Keratinocyte (primary cell): ENCODE measurements around the gene ECHDC1. TPM values are rescaled to one million over a fixed set of nuclear protein-coding genes. Genes with fewer than 3 reads are reported as not detected.

Source experiments
- DNase-seq: peaks from one replicate; pipeline ENCODE4 v3.0.0-alpha.2; 2011; ENCODE audit warnings: low read depth, missing footprints, low spot score
- FAIRE-seq: peaks from 2 replicates; lab custom pipeline; 2011; peaks lifted over from hg19 to GRCh38; lab: Jason Lieb, UNC
- H2AFZ ChIP-seq: 2 replicates; pipeline ENCODE4 v1.6.0; 2012; ENCODE audit warnings: low read length, control low read depth, inconsistent platforms; ENCODE audit not compliant: control insufficient read depth
- H3K27ac ChIP-seq: 2 replicates; pipeline ENCODE4 v1.5.1; 2011; ENCODE audit warnings: low read length; ENCODE audit not compliant: control insufficient read depth, insufficient read depth
- H3K27me3 ChIP-seq: 3 replicates; pipeline ENCODE4 v1.6.0; 2011; ENCODE audit warnings: low read length; ENCODE audit not compliant: control insufficient read depth, insufficient read depth; ENCODE audit errors: extremely low read depth
- H3K36me3 ChIP-seq, 2 experiments: 2 replicates in 1 of 2; 3 replicates in 1 of 2; pipeline ENCODE4 v1.5.1; 2011; ENCODE audit warnings: low read length in 2 of 2, mild to moderate bottlenecking in 1 of 2; ENCODE audit not compliant: control insufficient read depth in 2 of 2, insufficient read depth in 2 of 2; ENCODE audit errors: extremely low read depth in 1 of 2
- H3K4me1 ChIP-seq: 3 replicates; pipeline ENCODE4 v1.5.1; 2011; ENCODE audit warnings: low read length; ENCODE audit not compliant: control insufficient read depth, insufficient read depth; ENCODE audit errors: extremely low read depth
- H3K4me2 ChIP-seq: 3 replicates; pipeline ENCODE4 v1.6.0; 2011; ENCODE audit warnings: low read depth, low read length; ENCODE audit not compliant: control insufficient read depth, insufficient read depth; ENCODE audit errors: extremely low read depth
- H3K4me3 ChIP-seq, 3 experiments: fragments of 200-600 bp in 1 of 3; sonication (generic) in 1 of 3; 2 replicates in 2 of 3; 3 replicates in 1 of 3; pipeline ENCODE4 v1.5.1; 2011 to 2016; ENCODE audit warnings: low read length in 3 of 3, mild to moderate bottlenecking in 3 of 3, control low read depth in 2 of 3, inconsistent platforms in 1 of 3, low read depth in 1 of 3, mixed read lengths in 1 of 3, mixed run types in 1 of 3, moderate library complexity in 1 of 3; ENCODE audit not compliant: control insufficient read depth in 2 of 3, insufficient read depth in 2 of 3; ENCODE audit errors: extremely low read depth in 1 of 3
- H3K79me2 ChIP-seq: 2 replicates; pipeline ENCODE4 v1.6.0; 2012; ENCODE audit warnings: low read length; ENCODE audit not compliant: control insufficient read depth, insufficient read depth
- H3K9ac ChIP-seq: 3 replicates; pipeline ENCODE4 v1.6.0; 2011; ENCODE audit warnings: low read length; ENCODE audit not compliant: control insufficient read depth, insufficient read depth; ENCODE audit errors: extremely low read depth
- H3K9me1 ChIP-seq: 3 replicates; pipeline ENCODE4 v1.6.0; 2011; ENCODE audit warnings: low read length; ENCODE audit not compliant: control insufficient read depth, insufficient read depth; ENCODE audit errors: extremely low read depth
- H3K9me3 ChIP-seq: 2 replicates; pipeline ENCODE4 v1.5.1; 2012; ENCODE audit warnings: low read depth, low read length; ENCODE audit not compliant: control insufficient read depth
- H4K20me1 ChIP-seq: 3 replicates; pipeline ENCODE4 v1.6.0; 2011; ENCODE audit warnings: low read length; ENCODE audit not compliant: control insufficient read depth, insufficient read depth; ENCODE audit errors: extremely low read depth
- CTCF ChIP-seq, 3 experiments: IDR thresholded peaks in 1 of 3; conservative IDR thresholded peaks in 1 of 3; optimal IDR thresholded peaks in 1 of 3; 2 replicates in 2 of 3; 3 replicates in 1 of 3; pipeline versions ENCODE3 to v1.5.1; 2011; ENCODE audit warnings: low read length in 3 of 3, mild to moderate bottlenecking in 3 of 3, moderate library complexity in 2 of 3, control low read depth in 1 of 3, inconsistent platforms in 1 of 3; ENCODE audit not compliant: insufficient read depth in 2 of 3; ENCODE audit errors: extremely low read depth in 1 of 3
- EZH2 ChIP-seq: IDR thresholded peaks from one replicate; pipeline ENCODE4 v1.6.1; 2012; ENCODE audit warnings: inconsistent platforms, mild to moderate bottlenecking, low read length, moderate library complexity
- dilution Hi-C: fragments of 300-500 bp; cut with MboI; formaldehyde crosslinking; loops from one replicate; pipeline ENCODE4 v1.7.0; 2020; ENCODE audit warnings: low sequenced_read_pairs; ENCODE audit not compliant: extremely low pct_ligation_motif_present
- polyA plus RNA-seq, 5 experiments: library from polyadenylated mRNA; depleted of rRNA in 3 of 5; stranded (reverse) in 3 of 5; stranded (forward) in 1 of 5; unstranded in 1 of 5; fragments of >200 nt; gene quantifications; 1 replicate in 1 of 5; 2 replicates in 3 of 5; 3 replicates in 1 of 5; pipeline versions ENCODE4 v1.2.1 to v1.2.3, GENCODE V29; 2011 to 2012; ENCODE audit warnings: missing spikeins in 2 of 5, low read depth in 1 of 5, low replicate concordance in 1 of 5

ECHDC1 gene
- polyA plus RNA-seq, 1 donor (not counting 4 experiments of a cell fraction or from before 2014, with no cell fraction given) = 56.9 TPM

GRCh38 chr6:127299522-127300240 lies 43.7 kb downstream of the ECHDC1 start:
- Histone ChIP-seq H3K4me1 (peaks cover 9% of the 10 kb centered on the region), H3K79me2 (peaks cover 2% of the 10 kb centered on the region), H3K9me3 (no peaks in the 10 kb centered on the region), H3K4me2 (no peak overlapping the region), H3K9me1 (no peaks in the 10 kb centered on the region), H3K9ac (no peak overlapping the region), H3K36me3 (no peaks in the 10 kb centered on the region), H3K27ac (no peak overlapping the region), H3K27me3 (no peaks in the 10 kb centered on the region), H4K20me1 (no peaks in the 10 kb centered on the region), H3K4me3 (no peak overlapping the region), H2AFZ (no peak overlapping the region)
- TF ChIP-seq CTCF (optimal IDR thresholded peaks at IDR 0.05 in 1 of 3, IDR thresholded peaks at IDR 0.05 in 1 of 3, conservative IDR thresholded peaks at IDR 0.05 in 1 of 3; ENCODE audit: extremely low read depth in 1 of 3, insufficient read depth in 2 of 3, low read length in 3 of 3) = no peak
- dilution Hi-C loops = no loop called here
- no peak for DNase-seq
- no peak for FAIRE-seq

GRCh38 chr6:127298475-127298874 lies 44.9 kb downstream of the ECHDC1 start:
- no peak overlapping the region for H3K27ac ChIP-seq
- no peak overlapping the region for H3K4me2 ChIP-seq

More at GRCh38 chr6:127298475-127298874, 44.9 kb downstream of the ECHDC1 start:
- H3K36me3 ChIP-seq = no peaks in the 10 kb centered on the region
- H3K9ac ChIP-seq = no peak overlapping the region
- no peaks in the 10 kb centered on the region for H3K9me3 ChIP-seq
- H4K20me1 ChIP-seq = no peaks in the 10 kb centered on the region
- no peaks in the 10 kb centered on the region for H3K9me1 ChIP-seq
- H3K79me2 ChIP-seq = no peaks in the 10 kb centered on the region
- dilution Hi-C loops = no loop called here
- no peak for DNase-seq
- no peak for FAIRE-seq
- no peak overlapping the region for H3K4me3 ChIP-seq
- no peaks in the 10 kb centered on the region for H3K27me3 ChIP-seq
- TF ChIP-seq EZH2 = no peak
- TF ChIP-seq CTCF (optimal IDR thresholded peaks at IDR 0.05 in 1 of 3, IDR thresholded peaks at IDR 0.05 in 1 of 3, conservative IDR thresholded peaks at IDR 0.05 in 1 of 3; ENCODE audit: extremely low read depth in 1 of 3, insufficient read depth in 2 of 3, low read length in 3 of 3) = no peak
- peaks cover 9% of the 10 kb centered on the region for H3K4me1 ChIP-seq
- no peak overlapping the region for H2AFZ ChIP-seq
